HG02763 (cell line): Measurements from ENCODE around the gene SSBP1.
"Not testable (repeated sequence)": the region's sequence is repeated elsewhere in the genome, so short reads cannot be mapped to it uniquely, and the experiment has no call there.

Experiments
- ATAC-seq: cut with Tn5 transposase; IDR thresholded peaks from one replicate; pipeline ENCODE4 v1.9.1; 2021; ENCODE audit warnings: mild to moderate bottlenecking, moderate library complexity; ENCODE audit not compliant: unreplicated experiment

Gene SSBP1

GRCh38 chr7:141709318-141709717 is 28.8 kb upstream of the SSBP1 start:
- ATAC-seq = no peak

GRCh38 chr7:141709749-141710148 is 28.4 kb upstream of the SSBP1 start:
- ATAC-seq = no peak

DNA sequence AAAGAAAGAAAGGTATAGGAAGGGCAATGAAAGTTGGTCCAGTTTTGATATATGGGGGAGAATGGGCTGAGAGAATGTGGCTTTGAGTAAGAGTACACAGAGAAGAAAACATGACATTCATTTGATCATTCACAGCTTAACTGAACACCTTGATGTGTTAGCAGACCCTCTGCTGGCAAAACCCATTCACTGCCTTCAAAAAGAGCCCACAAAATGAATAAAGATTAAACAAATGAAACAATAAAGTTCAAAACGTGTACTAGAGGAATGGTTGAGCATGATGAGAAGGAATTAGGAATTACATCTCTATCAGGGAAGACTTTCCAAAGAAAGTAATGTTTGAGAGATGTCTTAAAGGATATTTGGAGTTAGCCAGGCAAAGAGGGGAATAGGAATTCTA is 27.9 kb upstream of the SSBP1 start:
- no peak for ATAC-seq

DNA sequence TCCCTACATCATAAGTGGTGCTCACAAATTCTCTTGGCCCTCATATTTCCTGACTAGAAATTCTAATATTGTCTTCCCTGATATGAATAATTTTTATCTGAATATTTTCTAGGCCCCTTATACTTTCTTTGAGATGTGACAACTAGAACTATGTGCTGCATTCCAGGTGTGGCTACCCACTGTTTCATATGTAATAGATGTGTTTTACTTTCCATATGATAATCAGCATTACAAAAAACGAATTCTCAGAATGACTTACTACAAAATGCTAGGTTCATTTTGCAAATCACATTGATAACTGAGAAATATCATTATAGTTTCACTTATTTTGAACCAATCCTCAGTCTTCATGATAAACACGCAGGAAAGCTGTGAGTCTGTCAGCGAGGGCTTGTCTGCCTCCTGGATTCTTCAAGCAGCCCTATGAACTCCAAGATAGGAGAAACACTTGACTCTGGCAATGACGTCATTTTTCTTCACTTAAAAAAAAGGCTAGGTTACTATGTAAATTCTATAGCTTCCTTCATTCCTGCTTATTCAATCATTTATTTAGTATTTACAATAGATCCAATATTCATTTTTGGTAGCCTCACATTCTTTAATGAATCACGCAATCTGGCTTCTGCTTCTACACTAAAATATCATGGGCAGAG is 25.4 kb upstream of the SSBP1 start:
- no peak for ATAC-seq

DNA sequence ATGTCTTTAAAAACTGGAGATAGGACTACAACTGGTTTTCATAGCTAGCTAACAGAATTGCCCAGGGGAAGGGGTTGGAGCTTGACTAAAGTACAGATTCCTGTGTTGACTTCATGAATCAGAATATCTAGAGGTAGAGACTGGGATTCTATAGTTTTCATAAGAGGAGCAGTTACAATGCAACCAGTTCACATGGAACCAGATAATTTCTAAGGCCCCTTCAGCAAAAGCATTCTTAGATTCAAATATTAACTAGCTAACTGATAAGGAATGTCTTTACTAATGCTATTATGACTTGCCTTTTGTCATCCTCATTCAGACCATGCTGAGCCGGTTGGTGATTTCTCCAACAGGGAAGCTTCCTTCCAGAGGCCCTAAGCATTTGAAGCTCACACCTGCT is 24.3 kb upstream of the SSBP1 start:
- ATAC-seq = no peak

- ATAC-seq = no peak
Measured at GRCh38 chr7:141714571-141714970, 23.6 kb upstream of the SSBP1 start.

DNA sequence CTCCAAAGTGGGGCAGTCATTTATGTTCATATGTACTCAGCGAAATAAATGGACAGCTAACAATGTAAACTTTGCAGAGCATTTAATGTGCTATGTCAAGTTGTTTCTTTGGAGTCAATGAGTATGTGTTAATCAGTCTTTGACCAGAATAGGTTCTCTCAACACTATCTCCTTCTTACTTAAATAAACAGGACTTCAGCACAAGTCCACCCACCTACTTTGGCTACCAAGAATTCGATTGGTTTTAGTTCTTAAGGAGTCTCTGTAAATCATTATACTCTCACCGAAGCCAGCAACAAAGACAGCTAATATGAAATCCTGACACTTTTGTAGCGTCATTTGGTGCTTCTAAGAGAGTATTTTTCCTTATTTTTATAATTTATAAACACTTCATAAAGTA is 23.1 kb upstream of the SSBP1 start:
- no peak for ATAC-seq

DNA sequence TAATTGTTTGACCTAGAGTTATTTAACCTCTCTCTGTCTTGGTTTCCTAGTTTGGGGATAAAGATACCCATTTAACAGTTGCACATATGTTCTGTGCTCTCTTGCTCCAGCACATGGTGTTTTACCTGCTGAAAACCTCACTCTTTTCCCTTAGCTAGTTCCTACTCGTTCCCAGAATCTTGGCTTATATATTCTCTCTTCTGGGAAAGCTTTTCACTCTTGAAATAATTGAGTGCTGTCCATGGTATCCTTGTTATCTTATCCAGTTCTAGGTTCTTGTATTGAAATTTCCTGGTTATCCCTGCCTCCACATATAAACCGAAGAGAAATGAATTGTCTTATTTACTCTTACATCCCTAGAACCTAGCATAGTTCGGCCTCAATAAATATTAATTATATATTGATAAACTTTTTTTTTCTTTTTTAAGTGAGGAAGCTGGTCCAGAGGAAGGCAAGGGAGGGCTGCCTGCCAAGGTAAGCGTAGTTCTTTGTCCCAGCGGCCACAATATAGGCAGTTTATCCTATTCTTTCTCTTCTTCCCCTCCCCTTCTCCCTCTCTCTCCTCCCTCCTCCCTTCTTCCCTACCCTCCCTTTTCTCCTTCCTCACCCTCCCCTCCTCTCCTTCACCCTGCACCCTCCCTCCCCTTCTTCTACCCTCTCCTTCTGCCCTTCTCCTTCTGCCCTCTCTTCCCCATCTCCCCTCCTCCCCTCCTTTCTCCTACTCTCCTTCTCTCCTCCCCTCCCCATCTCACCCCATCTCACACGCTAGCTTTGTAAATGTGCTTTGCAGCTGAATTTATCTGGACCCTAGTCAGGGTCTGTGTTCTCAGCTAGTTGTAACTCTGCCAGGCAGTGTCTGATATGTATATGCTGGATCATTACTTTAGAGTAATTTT is 22.1 kb upstream of the SSBP1 start:
- no peak for ATAC-seq

DNA sequence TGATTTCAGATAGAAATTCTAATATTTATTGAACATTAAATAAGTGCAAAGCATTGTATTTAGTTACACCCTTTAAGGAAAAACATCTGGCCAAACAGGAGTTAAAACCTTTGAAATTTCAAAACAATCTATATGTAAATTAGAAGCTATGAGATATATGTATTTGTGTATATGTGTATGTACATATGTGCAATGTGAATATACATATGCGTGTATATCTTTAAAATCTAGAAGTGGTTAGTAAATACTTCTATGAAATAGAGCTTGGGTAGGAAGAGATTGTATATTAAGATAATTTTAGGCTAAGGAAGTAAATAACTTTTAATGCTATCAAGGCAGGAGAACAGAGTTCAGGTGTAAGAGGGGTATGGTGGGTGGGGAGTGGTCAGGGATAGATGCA is 20.7 kb upstream of the SSBP1 start:
- ATAC-seq = no peak

DNA sequence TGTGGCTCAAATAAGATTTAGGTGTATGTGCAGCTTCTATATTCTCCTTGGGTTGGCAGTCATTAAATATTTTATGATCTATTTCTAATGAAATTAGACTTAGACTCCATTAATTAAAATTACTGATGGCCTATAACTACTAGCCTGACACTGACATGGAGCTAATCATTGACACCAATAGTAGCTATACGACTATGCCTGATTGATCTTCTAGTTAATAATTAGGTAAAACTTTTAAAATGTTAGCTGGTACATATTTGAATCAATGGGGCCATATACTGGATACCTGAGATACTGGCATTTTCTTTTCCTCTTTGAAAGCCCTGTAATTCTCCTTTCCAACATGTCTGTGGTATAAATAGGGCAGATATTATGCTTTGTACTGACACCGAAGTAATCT is 15.6 kb upstream of the SSBP1 start:
- no peak for ATAC-seq

DNA sequence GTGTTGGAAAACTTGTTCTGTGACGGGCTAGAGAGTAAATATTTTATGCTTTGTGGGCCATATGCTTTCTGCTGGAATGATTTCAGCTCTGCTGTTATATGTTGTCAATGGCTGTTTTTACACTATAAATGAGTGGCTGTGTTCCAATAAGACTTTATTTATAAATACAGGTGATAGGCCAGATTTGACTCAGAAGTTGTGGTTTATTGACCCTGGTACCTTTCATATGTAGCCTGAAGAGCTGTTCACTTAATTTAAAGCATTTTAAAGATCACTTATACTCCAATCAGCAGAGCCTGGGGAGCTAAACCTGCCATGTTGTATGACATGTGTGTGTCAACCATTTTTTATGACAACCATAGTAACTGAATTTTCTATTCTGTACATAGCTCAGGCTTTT is 9.1 kb upstream of the SSBP1 start:
- no peak for ATAC-seq

GRCh38 chr7:141731476-141732149 is 6.5 kb upstream of the SSBP1 start:
- no peak for ATAC-seq

DNA sequence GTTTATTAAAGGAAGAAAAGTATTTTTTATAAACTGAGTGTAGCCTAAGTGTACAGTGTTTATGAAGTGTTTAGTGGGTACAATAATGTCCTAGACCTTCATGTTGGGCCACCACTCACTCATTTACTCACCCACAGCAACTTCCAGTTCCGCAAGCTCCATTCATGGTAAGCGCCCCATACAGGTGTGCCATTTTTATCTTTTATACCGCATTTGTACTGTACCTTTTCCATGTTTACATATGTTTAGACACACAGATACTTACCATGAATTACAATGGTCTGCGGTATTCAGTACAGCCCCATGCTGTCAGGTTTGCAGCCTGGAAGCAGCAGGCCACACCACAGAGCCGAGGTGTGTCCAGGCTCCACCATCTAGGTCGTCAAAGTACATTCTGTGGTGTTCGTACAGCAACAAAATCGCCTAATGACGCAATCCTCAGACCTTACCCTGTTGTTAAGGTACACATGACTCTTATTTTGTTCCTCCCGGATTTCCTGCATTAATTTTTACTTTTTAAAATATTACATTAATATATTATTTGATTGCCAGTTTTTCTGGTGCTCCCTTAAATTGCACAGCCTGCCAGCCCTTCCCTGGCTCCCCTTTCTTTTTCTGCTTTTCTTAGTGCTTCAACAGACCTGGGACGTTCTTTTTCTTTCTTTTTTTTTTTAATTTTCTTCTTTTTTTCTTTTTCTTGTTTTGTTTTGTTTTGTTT is 881 bp upstream of the SSBP1 start:
- ATAC-seq = no peak

- ATAC-seq = no peak
Measured at GRCh38 chr7:141738592-141739013, 445 bp downstream of the SSBP1 start.

DNA sequence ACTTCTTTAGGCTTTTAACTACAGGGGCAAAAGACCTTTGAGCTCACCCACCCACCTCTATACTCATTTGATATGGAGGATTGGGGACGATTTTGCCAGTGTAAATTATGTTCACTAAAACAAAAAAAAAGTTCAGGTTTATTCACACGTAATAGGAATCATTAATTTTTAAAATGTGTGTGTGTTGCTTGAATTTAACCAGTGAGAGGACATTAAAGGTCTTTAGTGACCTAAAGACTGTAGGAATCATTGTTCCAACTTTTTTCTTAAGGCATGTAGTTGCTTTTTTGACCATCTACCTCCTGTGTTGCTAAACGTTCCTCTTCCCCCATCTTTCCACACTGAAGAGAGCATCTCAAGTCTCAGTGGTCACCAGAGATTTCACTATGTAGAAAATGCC is 1.1 kb downstream of the SSBP1 start:
- ATAC-seq = no peak

DNA sequence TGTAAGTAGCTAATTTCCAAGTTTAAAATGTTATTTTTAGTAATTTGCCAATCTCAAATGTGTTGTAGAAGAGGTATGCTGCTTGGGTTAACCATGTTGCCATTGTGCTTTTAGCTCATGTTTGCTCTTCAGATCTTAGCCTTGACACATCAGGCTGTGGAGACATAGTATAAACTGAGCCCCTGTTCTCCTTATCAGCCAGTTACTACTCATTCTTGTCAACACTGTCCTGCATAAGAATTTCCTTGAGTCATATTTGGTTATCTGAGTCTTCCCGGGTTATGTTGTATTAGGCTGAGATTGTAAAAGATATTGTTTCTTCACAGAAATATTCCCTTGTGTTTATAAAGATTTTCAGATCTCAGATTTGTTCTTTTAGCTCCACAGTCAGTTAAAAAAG is 4.1 kb downstream of the SSBP1 start:
- no peak for ATAC-seq

- ATAC-seq = no peak
Measured at GRCh38 chr7:141744131-141744530, 6.0 kb downstream of the SSBP1 start.

DNA sequence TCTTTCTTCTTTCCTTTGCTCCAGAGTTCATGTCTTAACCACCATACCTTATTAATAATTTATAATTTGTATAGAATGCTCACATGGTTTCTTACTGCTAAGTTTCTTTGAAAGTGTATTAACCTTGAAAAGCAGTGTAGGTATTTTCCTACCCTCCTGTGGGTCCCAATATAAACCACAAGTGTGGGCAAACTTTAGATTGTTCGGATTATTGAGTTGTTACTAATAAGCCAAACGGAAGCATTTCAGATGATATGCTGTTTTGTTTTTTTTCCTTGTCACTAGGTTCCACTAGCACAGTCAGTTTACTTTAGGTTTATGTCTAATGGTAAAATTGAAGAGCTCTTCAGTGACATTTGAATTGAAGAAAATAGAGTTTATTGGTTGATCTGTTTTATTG is 10.2 kb downstream of the SSBP1 start:
- ATAC-seq = no peak

GRCh38 chr7:141751904-141752303 is 13.7 kb downstream of the SSBP1 start:
- not testable (repeated sequence) for ATAC-seq

GRCh38 chr7:141752634-141753033 is 14.5 kb downstream of the SSBP1 start:
- no peak for ATAC-seq

GRCh38 chr7:141754939-141755338 is 16.8 kb downstream of the SSBP1 start:
- no peak for ATAC-seq
